Subcutaneous abdominal adipose tissue (tissue), 5 donors: ENCODE results near the gene BPNT1.

ENCODE experiments used
- H3K27ac ChIP-seq: one replicate; pipeline ENCODE4 v1.7.0; 2013; ENCODE audit warnings: low read depth, mild to moderate bottlenecking, inconsistent platforms, low read length, moderate library complexity
- H3K27me3 ChIP-seq, 5 donors: one replicate each; pipeline ENCODE4 v1.7.0; 2013; ENCODE audit warnings: low read length in 5 of 5, inconsistent platforms in 1 of 5; ENCODE audit not compliant: control insufficient read depth in 5 of 5, insufficient read depth in 4 of 5
- H3K36me3 ChIP-seq, 5 donors: one replicate each; pipeline ENCODE4 v1.7.0; 2013; ENCODE audit warnings: low read length in 5 of 5; ENCODE audit not compliant: control insufficient read depth in 5 of 5, insufficient read depth in 5 of 5
- H3K4me1 ChIP-seq, 5 donors: one replicate each; pipeline ENCODE4 v1.7.0; 2013; ENCODE audit warnings: low read length in 5 of 5, mild to moderate bottlenecking in 3 of 5, moderate library complexity in 1 of 5; ENCODE audit not compliant: control insufficient read depth in 5 of 5, insufficient read depth in 5 of 5
- H3K4me3 ChIP-seq, 5 donors: one replicate each; pipeline ENCODE4 v1.7.0; 2013; ENCODE audit warnings: low read length in 5 of 5, low read depth in 1 of 5
- H3K9ac ChIP-seq, 5 donors: one replicate each; pipeline ENCODE4 v1.7.0; 2013; ENCODE audit warnings: low read length in 5 of 5, mild to moderate bottlenecking in 4 of 5, moderate library complexity in 3 of 5
- H3K9me3 ChIP-seq, 5 donors: one replicate each; pipeline ENCODE4 v1.7.0; 2013; ENCODE audit warnings: low read length in 5 of 5; ENCODE audit not compliant: control insufficient read depth in 5 of 5
- donor health status: healthy.
- donor health status: healthy.
- donor health status: healthy.
- donor health status: healthy.
- donor health status: healthy.

Gene BPNT1

DNA sequence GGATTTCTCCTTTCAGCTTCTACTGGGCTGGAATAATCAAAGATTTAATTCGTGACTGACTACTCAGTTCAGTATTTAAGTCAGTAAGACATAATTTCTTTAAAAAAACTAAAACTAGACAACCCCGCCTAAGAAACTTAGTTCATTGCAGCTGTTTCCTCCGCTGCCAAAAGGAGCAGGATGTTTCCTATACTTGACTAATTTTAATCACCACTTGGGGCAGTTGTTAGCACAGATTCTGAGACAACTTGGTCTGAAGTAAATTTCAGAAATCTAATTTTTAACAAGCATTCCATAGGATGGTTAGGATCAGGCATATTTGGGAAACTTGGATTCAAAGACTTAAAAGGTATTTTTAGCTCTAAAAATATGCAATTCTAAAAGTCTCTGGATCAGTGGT is 77.3 kb downstream of the BPNT1 start:
- H3K27ac ChIP-seq: no peak overlapping the region
- H3K4me1 ChIP-seq: no peaks in the 10 kb centered on the region
- no peaks in the 10 kb centered on the region for H3K9me3 ChIP-seq
- peaks cover 42 to 65% (median 44%) of the 10 kb centered on the region in 5 donors for H3K36me3 ChIP-seq
- H3K4me3 ChIP-seq: no peak overlapping the region
- H3K27me3 ChIP-seq: no peaks in the 10 kb centered on the region
- H3K9ac ChIP-seq: peak overlapping the region in 1 of 5 donors; percentile 20

DNA sequence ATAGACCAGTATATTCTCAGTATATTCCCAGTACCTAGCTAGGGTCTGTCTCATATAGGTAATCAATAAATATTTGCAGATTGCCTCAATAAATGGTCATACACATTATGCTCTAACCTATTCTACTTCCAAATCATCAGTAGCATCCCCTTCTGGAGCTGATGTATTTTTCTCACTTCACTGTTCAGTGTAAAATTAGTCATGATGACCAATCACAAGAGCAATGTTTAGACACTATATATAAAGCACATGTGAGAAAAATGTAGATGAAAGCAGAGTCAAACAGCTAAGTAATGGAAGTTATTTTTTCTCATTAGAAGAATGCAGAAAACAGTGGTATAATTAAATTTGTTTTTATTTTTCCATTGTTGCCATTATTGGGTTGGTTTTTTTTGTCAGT is 78.0 kb downstream of the BPNT1 start:
- Histone ChIP-seq H3K27me3 (no peaks in the 10 kb centered on the region), H3K4me1 (no peaks in the 10 kb centered on the region), H3K27ac (no peak overlapping the region), H3K9me3 (no peaks in the 10 kb centered on the region), H3K36me3 (peaks cover 40 to 65% (median 50%) of the 10 kb centered on the region in 5 donors), H3K9ac (no peak overlapping the region), H3K4me3 (no peak overlapping the region)
